ENCODE measurements around the gene AFAP1.

- no peak for TF ChIP-seq POLR2AphosphoS5 (IDR thresholded peaks at IDR 0.05)
- no peak for TF ChIP-seq CTCF (IDR thresholded peaks at IDR 0.05)
Observed at GRCh38 chr4:7876201-7876875, 63.3 kb downstream of the AFAP1 start.

Data from transverse colon (tissue), 4 donors.